Left ventricle myocardium inferior (tissue), 1 donor: ENCODE measurements around the gene KRTAP5-5. TPM values are rescaled to one million over a fixed set of nuclear protein-coding genes. Genes with fewer than 3 reads are reported as not detected.
"Not testable (repeated sequence)": the region's sequence is repeated elsewhere in the genome, so short reads cannot be mapped to it uniquely, and the experiment has no call there.

Source experiments
- DNase-seq: peaks from one replicate; pipeline ENCODE4 v3.0.0-alpha.2; 2020
- H3K27ac ChIP-seq: fragments of 200-600 bp; replicated peaks from 2 replicates; pipeline ENCODE4 v1.8.0; 2021
- H3K27me3 ChIP-seq: fragments of 200-600 bp; 2 replicates; pipeline ENCODE4 v1.8.0; 2021; ENCODE audit warnings: low read depth
- H3K36me3 ChIP-seq: fragments of 200-600 bp; 2 replicates; pipeline ENCODE4 v1.8.0; 2021
- H3K4me1 ChIP-seq: fragments of 200-600 bp; 2 replicates; pipeline ENCODE4 v1.8.0; 2021
- H3K4me3 ChIP-seq: fragments of 200-600 bp; 2 replicates; pipeline ENCODE4 v1.8.0; 2021; ENCODE audit warnings: mild to moderate bottlenecking, moderate library complexity
- H3K9me3 ChIP-seq: fragments of 200-600 bp; replicated peaks from 2 replicates; pipeline ENCODE4 v1.8.0; 2021
- CTCF ChIP-seq: fragments of 200-600 bp; IDR thresholded peaks from 2 replicates; pipeline ENCODE4 v1.8.0; 2021; ENCODE audit warnings: antibody characterized with exemption, mild to moderate bottlenecking, borderline replicate concordance
- intact Hi-C: fragments of 100-400 bp; cut with micrococcal nuclease; formaldehyde crosslinking; loops from one replicate; pipeline ENCODE4 v1.11.0; 2022
- total RNA-seq: library from RNA; stranded (reverse); fragmentation: NEBNext Ultra II Directional; extraction: Animal tissue kit (Norgen Biotek cat#: 25700); gene quantifications from one replicate; pipeline ENCODE4 v1.2.1, GENCODE V29; 2021
- donor health status: DM: no; HTN: yes; CAD: no; lungs with severe emphysema.

The KRTAP5-5 gene
- total RNA-seq, 1 donor from 2014 or later: not detected

- peaks cover 54% of the 10 kb centered on the region for H3K27me3 ChIP-seq
- TF ChIP-seq CTCF: no peak
- intact Hi-C loops: no loop called here
Measured at GRCh38 chr11:1598816-1599215, 30.8 kb upstream of the KRTAP5-5 start.

GRCh38 chr11:1600626-1601025 is 28.9 kb upstream of the KRTAP5-5 start:
- H3K4me1 ChIP-seq: peaks cover 7% of the 10 kb centered on the region
- no peaks in the 10 kb centered on the region for H3K36me3 ChIP-seq
- no peak overlapping the region for H3K27ac ChIP-seq
- no peak overlapping the region for H3K4me3 ChIP-seq
- DNase-seq: no peak
- intact Hi-C loops: no loop called here
- no peak for TF ChIP-seq CTCF
- peaks cover 72% of the 10 kb centered on the region for H3K27me3 ChIP-seq
- no peaks in the 10 kb centered on the region for H3K9me3 ChIP-seq

More at GRCh38 chr11:1598816-1599215, 30.8 kb upstream of the KRTAP5-5 start:
- Histone ChIP-seq H3K36me3 (no peaks in the 10 kb centered on the region), H3K9me3 (no peaks in the 10 kb centered on the region), H3K4me3 (no peak overlapping the region), H3K27ac (no peak overlapping the region), H3K4me1 (peaks cover 12% of the 10 kb centered on the region)
- no peak for DNase-seq

- intact Hi-C loops: not testable (repeated sequence)
- H3K27me3 ChIP-seq: peaks cover 79% of the 10 kb centered on the region
Measured at GRCh38 chr11:1601663-1602062, 27.9 kb upstream of the KRTAP5-5 start.

GRCh38 chr11:1603629-1604028 is 25.9 kb upstream of the KRTAP5-5 start:
- intact Hi-C loops: no loop called here
- Histone ChIP-seq H3K27ac (no peak overlapping the region), H3K4me3 (no peak overlapping the region), H3K27me3 (peaks cover 68% of the 10 kb centered on the region), H3K36me3 (no peaks in the 10 kb centered on the region), H3K4me1 (peaks cover 6% of the 10 kb centered on the region), H3K9me3 (no peaks in the 10 kb centered on the region)
- DNase-seq: no peak
- TF ChIP-seq CTCF: no peak

More at GRCh38 chr11:1601663-1602062, 27.9 kb upstream of the KRTAP5-5 start:
- H3K9me3 ChIP-seq, H3K27ac ChIP-seq, DNase-seq, H3K4me1 ChIP-seq, H3K4me3 ChIP-seq, H3K36me3 ChIP-seq: not testable (repeated sequence)

GRCh38 chr11:1604181-1604580 is 25.4 kb upstream of the KRTAP5-5 start:
- TF ChIP-seq CTCF: no peak
- Histone ChIP-seq H3K36me3 (no peaks in the 10 kb centered on the region), H3K27ac (no peak overlapping the region), H3K4me1 (peaks cover 9% of the 10 kb centered on the region), H3K4me3 (no peak overlapping the region), H3K9me3 (no peaks in the 10 kb centered on the region), H3K27me3 (peaks cover 66% of the 10 kb centered on the region)
- DNase-seq: no peak
- intact Hi-C loops: no loop called here

GRCh38 chr11:1604711-1605110 is 24.9 kb upstream of the KRTAP5-5 start:
- peaks cover 61% of the 10 kb centered on the region for H3K27me3 ChIP-seq
- H3K36me3 ChIP-seq: no peaks in the 10 kb centered on the region
- intact Hi-C loops: no loop called here
- peaks cover 9% of the 10 kb centered on the region for H3K4me1 ChIP-seq
- H3K27ac ChIP-seq: no peak overlapping the region
- TF ChIP-seq CTCF: no peak
- H3K4me3 ChIP-seq: no peak overlapping the region
- H3K9me3 ChIP-seq: no peaks in the 10 kb centered on the region
- DNase-seq: no peak

GRCh38 chr11:1605923-1606322 is 23.7 kb upstream of the KRTAP5-5 start:
- peaks cover 58% of the 10 kb centered on the region for H3K27me3 ChIP-seq
- H3K36me3 ChIP-seq, H3K4me1 ChIP-seq, intact Hi-C loops, H3K27ac ChIP-seq, DNase-seq, H3K4me3 ChIP-seq, H3K9me3 ChIP-seq: not testable (repeated sequence)

- intact Hi-C loops, H3K9me3 ChIP-seq, H3K4me1 ChIP-seq, DNase-seq, H3K27ac ChIP-seq, H3K4me3 ChIP-seq, H3K36me3 ChIP-seq: not testable (repeated sequence)
- H3K27me3 ChIP-seq: peaks cover 50% of the 10 kb centered on the region
Measured at GRCh38 chr11:1607156-1607845, 22.3 kb upstream of the KRTAP5-5 start.

- DNase-seq, H3K9me3 ChIP-seq, H3K4me1 ChIP-seq, H3K36me3 ChIP-seq, intact Hi-C loops, H3K27ac ChIP-seq, H3K4me3 ChIP-seq: not testable (repeated sequence)
- peaks cover 44% of the 10 kb centered on the region for H3K27me3 ChIP-seq
Measured at GRCh38 chr11:1607901-1608300, 21.7 kb upstream of the KRTAP5-5 start.
